ENCODE data around the gene MBNL1.

- no peak for TF ChIP-seq EZH2 (IDR thresholded peaks at IDR 0.05)
- no peak for TF ChIP-seq CTCF (IDR thresholded peaks at IDR 0.05 in 2 of 3, conservative IDR thresholded peaks at IDR 0.05 in 1 of 3; ENCODE audit: borderline replicate concordance in 1 of 3, insufficient read depth in 1 of 3, low read depth in 2 of 3, low read length in 2 of 3)
- TF ChIP-seq POLR2A (IDR thresholded peaks at IDR 0.05; ENCODE audit: borderline replicate concordance, extremely low read depth, insufficient read depth, insufficient read length), result no peak
- TF ChIP-seq CEBPB (IDR thresholded peaks at IDR 0.05; ENCODE audit: low read depth), result no peak
- TF ChIP-seq YY1 (IDR thresholded peaks at IDR 0.05; ENCODE audit: extremely low read depth, insufficient replicate concordance, low read depth, low read length), result no peak
- TF ChIP-seq MAX (IDR thresholded peaks at IDR 0.05), result no peak
- no peak for TF ChIP-seq EZH2phosphoT487 (IDR thresholded peaks at IDR 0.05; ENCODE audit: borderline replicate concordance)
- no peak for TF ChIP-seq SP1 (IDR thresholded peaks at IDR 0.05; ENCODE audit: low read depth)
- TF ChIP-seq EGR1 (IDR thresholded peaks at IDR 0.05; ENCODE audit: low read depth), result no peak
- no peak for TF ChIP-seq JUND (IDR thresholded peaks at IDR 0.05)
Measured at GRCh38 chr3:152360966-152361365, 92.2 kb downstream of the MBNL1 start.
